Colonic mucosa (tissue), 4 donors: Measurements from ENCODE around the gene FBF1. TPM values are rescaled to one million over a fixed set of nuclear protein-coding genes. Genes with fewer than 3 reads are reported as not detected.

Source experiments
- DNase-seq: peaks from one replicate; pipeline ENCODE4 v3.0.0-alpha.2; 2020
- H3K27ac ChIP-seq: fragments of 200-600 bp; one replicate; pipeline ENCODE4 v1.8.0; 2021
- H3K27me3 ChIP-seq: fragments of 200-600 bp; one replicate; pipeline ENCODE4 v1.8.0; 2021
- H3K36me3 ChIP-seq: fragments of 200-600 bp; one replicate; pipeline ENCODE4 v1.8.0; 2021
- H3K4me1 ChIP-seq: fragments of 200-600 bp; one replicate; pipeline ENCODE4 v1.8.0; 2021; ENCODE audit warnings: mild to moderate bottlenecking
- H3K4me3 ChIP-seq: fragments of 200-600 bp; one replicate; pipeline ENCODE4 v1.8.0; 2021
- H3K9ac ChIP-seq, 2 donors: one replicate each; pipeline ENCODE4 v1.7.0; 2013; ENCODE audit warnings: control low read depth in 2 of 2, low read depth in 2 of 2, low read length in 2 of 2
- H3K9me3 ChIP-seq: fragments of 200-600 bp; one replicate; pipeline ENCODE4 v1.8.0; 2021
- CTCF ChIP-seq: fragments of 200-600 bp; IDR thresholded peaks from one replicate; pipeline ENCODE4 v1.8.0; 2022; ENCODE audit warnings: antibody characterized with exemption, mild to moderate bottlenecking
- intact Hi-C: fragments of 100-400 bp; cut with DNase I; formaldehyde crosslinking; loops from one replicate; pipeline ENCODE4 v1.14.1; 2022
- total RNA-seq, 2 donors: library from RNA; stranded (reverse); fragmentation: NEBNext Ultra II Directional in 1 of 2; extraction: Animal tissue kit (Norgen Biotek cat#: 25700) in 1 of 2; gene quantifications; one replicate each; pipeline ENCODE4 v1.2.1, GENCODE V29; 2021
- donor health status: healthy.
- donor health status: DM: no; HTN: no; CAD: no.
- donor health status: DM: no; HTN: no; CAD: no.

The FBF1 gene, protein sequence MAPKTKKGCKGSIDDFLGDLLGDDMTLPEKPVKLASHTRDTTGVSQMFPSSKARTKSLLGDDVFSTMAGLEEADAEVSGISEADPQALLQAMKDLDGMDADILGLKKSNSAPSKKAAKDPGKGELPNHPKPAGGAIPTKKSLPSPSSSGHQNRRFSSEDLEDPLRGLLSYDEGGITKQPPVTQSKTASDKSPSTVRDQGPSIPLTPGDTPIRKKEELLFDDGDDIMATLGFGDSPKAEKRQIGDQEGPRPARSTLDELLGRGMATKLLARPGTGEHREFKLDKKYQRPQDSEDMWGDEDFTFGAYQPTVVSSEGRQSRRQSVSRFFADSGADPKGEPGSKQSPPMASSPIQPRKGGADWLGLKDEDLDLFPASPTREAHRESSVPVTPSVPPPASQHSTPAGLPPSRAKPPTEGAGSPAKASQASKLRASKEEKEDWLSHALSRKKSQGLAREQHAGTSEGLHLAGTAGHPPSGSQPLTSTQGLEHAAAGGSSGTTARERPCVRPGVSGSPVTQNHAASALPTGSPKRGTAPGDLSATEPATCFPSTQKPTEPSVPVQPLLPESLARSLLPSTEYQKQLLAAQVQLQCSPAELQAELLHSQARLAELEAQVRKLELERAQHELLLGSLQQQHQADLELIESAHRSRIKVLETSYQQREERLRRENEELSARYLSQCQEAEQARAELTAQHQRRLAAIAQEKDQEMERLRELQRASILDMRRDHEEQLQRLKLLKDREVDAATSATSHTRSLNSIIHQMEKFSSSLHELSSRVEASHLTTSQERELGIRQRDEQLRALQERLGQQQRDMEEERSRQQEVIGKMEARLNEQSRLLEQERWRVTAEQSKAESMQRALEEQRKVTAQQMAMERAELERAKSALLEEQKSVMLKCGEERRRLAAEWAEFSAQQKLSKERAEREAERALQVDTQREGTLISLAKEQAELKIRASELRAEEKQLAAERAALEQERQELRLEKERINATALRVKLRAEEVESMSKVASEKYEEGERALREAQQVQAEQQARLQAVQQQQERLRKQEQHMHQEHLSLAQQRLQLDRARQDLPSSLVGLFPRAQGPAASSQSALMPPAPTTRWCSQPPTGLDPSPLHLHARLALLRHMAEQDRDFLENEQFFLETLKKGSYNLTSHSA
- 10 to 100 TPM in 1 of 2 donors, 1 to 10 TPM in 1; 3.2 to 21.5 TPM for total RNA-seq

DNA sequence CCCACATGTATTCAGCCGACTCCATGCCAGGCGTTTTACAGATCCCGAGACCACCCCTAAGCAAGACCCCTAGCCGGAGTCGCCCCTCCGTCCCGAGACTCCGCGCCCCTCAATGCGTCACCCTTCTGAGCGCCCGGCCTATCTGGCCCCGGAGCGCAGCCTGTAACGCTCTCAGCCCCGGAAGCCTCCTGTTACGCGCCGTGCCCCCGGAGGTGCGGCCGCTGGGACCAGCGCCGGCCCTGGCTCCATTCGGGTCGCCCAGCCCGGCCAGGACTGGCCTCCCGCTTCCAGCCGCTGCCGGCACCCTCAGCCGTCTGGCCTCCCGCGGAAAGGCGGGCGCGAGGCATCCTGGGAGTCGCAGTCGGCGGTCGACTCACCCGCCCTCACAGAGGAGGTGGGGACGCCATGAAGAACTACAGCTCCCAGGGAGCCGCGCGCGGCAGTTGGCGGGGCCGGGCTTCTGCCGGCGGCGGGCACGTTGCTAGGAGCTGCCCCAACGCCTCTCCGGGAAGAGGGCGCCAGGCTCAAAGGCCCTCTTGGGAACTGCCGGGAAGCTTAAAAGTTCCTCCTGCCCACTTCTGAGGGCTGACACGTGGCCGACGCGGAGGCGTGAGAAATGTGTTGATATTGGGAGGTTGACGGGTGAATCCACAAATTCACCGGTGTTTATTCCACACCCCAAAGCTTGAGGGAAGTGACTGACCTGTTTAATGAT, at the start of gene FBF1:
Gene FBF1, minus strand, starts transcription at position 316 of the 715 bp plus-strand sequence. CDS start 2,893 bp downstream, outside the sequence.
- TF ChIP-seq CTCF = no peak
- peak within 1 kb of the TSS; percentile 74 for H3K4me3 ChIP-seq

GRCh38 chr17:75987041-75987440, 46.2 kb upstream of the FBF1 start:
- intact Hi-C loops = no loop called here

More for the DNA sequence above, at the start of gene FBF1:
- H3K9ac ChIP-seq = peak within 1 kb of the TSS; percentile 74 to 89
- H3K9me3 ChIP-seq = no peaks in the 10 kb centered on the region
- H3K36me3 ChIP-seq = no peaks in the 10 kb centered on the region
- intact Hi-C loops = no loop called here
- H3K4me1 ChIP-seq = no peaks in the 10 kb centered on the region
- DNase-seq = peak; percentile 96
- no peak within 1 kb of the TSS for H3K27ac ChIP-seq
- no peaks in the 10 kb centered on the region for H3K27me3 ChIP-seq

GRCh38 chr17:75985986-75986385, 45.1 kb upstream of the FBF1 start:
- TF ChIP-seq CTCF = no peak
- Histone ChIP-seq H3K4me3 (no peak overlapping the region), H3K4me1 (peaks cover 4% of the 10 kb centered on the region), H3K9ac (no peak overlapping the region), H3K36me3 (no peaks in the 10 kb centered on the region), H3K27ac (no peak overlapping the region), H3K9me3 (no peaks in the 10 kb centered on the region), H3K27me3 (no peaks in the 10 kb centered on the region)
- intact Hi-C loops = no loop called here
- DNase-seq = no peak

More at GRCh38 chr17:75987041-75987440, 46.2 kb upstream of the FBF1 start:
- Histone ChIP-seq H3K9me3 (no peaks in the 10 kb centered on the region), H3K9ac (no peak overlapping the region), H3K4me3 (no peak overlapping the region), H3K36me3 (no peaks in the 10 kb centered on the region), H3K4me1 (peaks cover 4% of the 10 kb centered on the region), H3K27me3 (no peaks in the 10 kb centered on the region), H3K27ac (no peak overlapping the region)
- DNase-seq = no peak
- no peak for TF ChIP-seq CTCF

- Histone ChIP-seq H3K36me3 (no peaks in the 10 kb centered on the region), H3K9ac (no peak overlapping the region), H3K9me3 (no peaks in the 10 kb centered on the region), H3K27me3 (no peaks in the 10 kb centered on the region), H3K4me1 (peaks cover 4% of the 10 kb centered on the region), H3K4me3 (no peak overlapping the region), H3K27ac (no peak overlapping the region)
- no peak for TF ChIP-seq CTCF
- no peak for DNase-seq
- intact Hi-C loops = no loop called here
These were observed 42.8 kb upstream of the FBF1 start for GRCh38 chr17:75983501-75984181.
